HG03064 (cell line): ENCODE measurements around the gene BOK.

Experiments
- ATAC-seq: cut with Tn5 transposase; IDR thresholded peaks from one replicate; pipeline ENCODE4 v1.9.1; 2021; ENCODE audit warnings: low read depth; ENCODE audit not compliant: unreplicated experiment

Gene BOK

GRCh38 chr2:241538838-241539615, 19.5 kb upstream of the BOK start:
- no peak for ATAC-seq

DNA sequence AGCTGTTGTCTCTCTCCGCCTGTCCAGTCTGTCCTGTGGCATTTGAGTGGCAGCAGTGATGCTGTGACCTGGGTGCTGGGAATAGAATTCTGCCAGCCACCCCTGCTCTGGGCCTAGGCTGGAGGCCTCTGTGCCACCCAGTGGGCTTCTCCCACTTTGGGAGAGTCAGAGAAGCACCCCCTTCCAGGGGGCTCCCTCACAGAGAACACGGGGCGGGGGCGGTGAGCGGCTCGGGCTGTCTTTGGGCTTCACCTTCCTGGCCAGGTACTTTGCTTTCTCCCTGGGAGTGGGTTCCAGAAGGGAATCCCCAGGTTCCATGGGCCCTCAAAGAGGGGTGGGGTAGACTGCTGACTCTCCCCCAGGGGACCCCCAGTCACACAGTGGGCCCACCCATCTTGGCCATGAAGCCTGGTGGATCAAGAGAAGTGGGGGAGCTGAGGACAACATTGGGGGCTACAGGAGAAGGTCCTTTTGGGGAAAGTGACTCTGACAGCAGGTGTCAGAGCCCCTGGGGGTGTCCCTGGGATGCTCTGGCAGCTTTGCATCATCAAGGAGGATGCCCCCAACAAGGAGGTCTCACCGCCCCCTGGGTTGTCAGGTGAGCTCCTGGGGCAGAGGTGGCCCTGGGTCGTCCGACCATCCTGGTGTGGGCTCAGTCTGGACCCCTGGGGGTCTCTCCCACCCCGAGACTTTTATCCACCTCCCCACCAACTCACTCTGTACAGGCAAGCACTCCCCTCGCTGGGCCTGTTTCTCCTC, 18.8 kb upstream of the BOK start:
- no peak for ATAC-seq

- no peak for ATAC-seq
Observed at GRCh38 chr2:241540401-241540770, 18.2 kb upstream of the BOK start.

DNA sequence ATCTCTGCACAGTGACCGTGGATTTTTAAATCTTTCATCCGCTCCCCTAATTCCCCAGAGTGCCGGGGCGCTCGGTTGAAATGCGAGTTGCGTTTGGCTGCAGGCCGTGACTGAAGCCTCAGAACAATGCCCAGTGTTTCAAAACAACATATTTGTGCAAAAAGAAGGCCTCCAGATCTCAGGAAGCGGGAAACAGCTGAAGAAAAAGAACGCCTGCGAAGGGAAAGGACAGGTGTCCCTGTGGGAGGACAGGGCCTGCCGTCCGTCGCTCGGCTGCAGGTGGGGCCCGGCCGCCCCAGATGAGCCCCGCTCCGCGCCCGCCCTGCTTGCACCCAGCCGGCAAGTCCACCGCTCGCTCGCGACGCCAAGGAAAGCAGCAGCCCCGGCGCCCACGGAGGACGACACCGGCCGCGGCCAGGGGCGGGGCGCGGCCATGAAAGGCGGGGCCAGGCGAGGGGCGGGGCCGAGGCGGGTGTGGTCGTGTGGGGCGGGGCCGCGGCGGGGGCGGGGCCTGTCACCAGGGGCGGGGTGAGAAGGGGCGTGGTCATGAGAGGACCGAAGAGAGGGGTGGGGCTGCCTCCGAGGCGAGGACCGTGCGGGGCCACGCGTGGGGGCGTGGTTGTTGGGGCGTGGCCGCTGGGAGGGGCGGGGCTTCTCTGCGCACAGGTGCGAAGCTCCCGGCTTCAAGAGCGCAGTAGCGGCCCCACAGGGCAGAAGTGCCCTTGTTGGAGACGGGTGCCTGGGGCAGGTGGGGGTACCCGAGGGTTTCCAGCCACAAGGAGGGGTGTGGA, 17.6 kb upstream of the BOK start:
- no peak for ATAC-seq

DNA sequence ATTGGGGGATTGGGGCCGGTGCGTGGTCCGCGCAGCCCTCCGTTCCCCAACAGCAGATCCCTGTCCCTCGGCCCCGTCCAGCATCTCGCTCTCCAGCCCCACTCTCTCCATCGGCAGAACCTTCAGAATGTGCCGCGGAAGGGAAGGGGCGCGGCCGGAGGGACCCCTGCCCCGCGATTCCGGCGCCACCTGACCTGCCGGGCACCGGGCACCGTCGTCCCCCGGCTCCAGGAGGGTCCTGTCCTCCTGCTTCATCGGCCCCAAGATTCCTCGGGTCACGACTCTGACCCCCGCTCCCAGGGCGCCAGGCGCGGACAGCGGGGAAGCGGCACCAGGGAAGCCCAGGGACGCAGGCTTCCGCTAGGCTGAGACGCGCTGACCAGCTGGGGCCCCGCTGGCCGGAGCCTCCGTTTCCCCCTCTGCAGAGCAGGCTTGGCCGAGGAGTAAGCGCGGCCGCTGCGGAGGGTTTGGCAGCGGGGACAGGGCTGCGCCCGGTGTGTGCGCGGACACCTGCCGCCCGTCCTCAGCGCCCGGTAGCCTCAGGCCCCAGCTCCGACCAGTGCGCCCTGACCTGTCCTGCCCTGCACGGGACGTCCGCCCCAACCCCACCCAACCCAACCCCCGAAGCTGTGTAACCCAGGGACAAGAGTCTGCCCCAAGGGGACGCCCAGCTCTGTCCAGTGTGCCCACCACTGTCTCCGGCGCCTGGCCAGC, 16.8 kb upstream of the BOK start:
- ATAC-seq = no peak

DNA sequence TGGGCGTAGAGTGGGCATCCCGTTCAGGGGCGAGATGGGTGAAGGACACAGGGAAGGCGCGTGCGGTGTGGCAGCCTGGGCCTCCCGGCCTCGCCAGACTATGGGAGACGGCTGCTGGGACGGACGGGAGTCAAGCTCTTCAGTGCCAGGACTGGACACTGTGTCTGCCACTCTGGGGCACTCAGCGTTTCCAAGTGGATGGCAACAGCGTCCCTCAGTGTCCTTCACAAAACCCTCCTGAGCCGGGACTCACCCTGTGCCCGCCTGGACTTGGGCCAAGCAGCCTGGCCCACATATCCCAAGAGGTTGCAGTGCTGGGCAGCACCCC, 16.3 kb upstream of the BOK start:
- ATAC-seq = no peak

DNA sequence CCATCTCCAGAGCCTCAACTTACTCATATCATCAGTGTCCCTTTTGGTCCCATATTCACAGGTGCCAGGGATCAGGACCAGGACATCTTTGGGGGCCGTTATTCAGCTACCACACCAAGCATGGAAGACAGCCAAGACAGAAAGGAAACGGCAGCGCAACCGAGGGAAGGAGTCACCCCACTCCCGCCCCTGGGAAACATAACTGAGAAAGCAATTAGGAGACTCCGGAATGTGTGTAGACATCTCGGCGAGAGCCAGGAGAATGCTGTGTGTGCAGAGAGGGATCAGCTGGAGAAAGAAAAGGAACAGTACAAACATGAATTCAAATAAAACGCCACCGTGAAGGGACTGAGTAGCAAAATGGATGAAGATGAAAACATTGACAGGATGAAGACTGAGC, 13.4 kb upstream of the BOK start:
- no peak for ATAC-seq

- no peak for ATAC-seq
Observed at GRCh38 chr2:241545523-241546473, 12.7 kb upstream of the BOK start.

DNA sequence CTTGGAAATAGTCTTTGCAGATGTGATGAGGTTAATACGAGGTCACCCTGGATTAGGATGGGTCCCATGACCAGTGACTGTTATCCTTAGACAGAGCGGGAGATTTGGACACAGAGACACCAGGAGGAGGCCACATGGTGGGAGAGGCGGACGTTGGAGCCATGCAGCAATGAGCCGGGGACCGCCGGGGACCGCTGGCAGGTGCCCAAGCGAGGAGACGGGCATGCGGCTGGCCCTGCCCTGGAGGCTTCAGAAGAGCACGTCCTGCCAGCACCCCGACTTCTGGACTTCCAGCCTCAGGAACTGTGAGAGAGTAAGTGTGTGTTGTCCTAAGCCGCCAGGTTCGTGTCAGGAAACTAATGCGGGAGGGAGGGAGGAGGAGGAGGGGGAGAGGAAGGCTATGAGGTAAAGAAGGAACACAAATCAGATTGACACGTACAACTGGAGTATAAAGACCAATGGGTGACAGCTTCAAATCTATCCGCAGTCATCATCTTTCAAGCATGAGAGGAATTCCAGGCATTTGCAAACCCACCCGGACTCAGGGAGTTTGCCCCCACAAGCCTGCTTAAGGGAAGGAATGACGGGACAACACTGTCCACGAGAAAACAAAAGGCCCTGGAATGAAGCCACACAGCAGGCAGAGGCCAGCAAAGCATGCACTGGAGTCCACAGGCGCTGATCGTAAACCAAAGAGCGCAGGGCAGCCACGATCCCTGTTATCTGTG, 11.6 kb upstream of the BOK start:
- ATAC-seq = no peak

DNA sequence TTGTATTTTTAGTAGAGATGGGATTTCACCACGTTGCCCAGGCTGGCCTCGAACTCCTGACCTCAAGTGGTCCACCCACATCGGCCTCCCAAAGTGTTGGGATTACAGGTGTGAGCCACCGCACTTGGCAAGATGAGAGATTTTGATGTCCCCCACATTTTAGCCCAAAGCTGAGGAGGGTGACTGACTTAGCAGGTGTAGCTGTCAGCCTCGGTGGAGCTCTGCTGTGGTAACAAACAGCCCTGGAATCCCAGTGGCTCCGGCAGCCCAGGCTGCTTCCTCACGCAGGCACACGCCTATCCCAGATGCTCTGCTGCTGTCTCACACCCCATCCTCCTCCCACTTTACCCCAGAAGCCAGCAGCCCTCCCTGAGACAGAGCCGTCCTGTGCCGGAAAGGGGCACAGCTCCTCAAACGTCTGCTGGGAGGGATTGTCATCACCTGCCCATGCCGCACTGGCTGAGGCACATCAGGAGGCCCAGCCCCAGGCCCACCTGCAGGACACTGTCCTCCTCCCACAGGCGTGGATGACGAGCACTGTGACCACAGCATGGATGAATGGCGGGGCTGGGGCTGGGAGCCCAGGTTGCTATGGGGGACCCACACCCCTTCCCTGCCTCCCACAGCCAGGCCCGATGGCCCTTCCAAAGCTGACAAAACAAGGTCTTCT, 10.6 kb upstream of the BOK start:
- no peak for ATAC-seq

- ATAC-seq = no peak
Observed at GRCh38 chr2:241548451-241548835, 10.1 kb upstream of the BOK start.

- no peak for ATAC-seq
Observed at GRCh38 chr2:241550616-241551580, 7.6 kb upstream of the BOK start.

- no peak for ATAC-seq
Observed at GRCh38 chr2:241551599-241551997, 6.9 kb upstream of the BOK start.

DNA sequence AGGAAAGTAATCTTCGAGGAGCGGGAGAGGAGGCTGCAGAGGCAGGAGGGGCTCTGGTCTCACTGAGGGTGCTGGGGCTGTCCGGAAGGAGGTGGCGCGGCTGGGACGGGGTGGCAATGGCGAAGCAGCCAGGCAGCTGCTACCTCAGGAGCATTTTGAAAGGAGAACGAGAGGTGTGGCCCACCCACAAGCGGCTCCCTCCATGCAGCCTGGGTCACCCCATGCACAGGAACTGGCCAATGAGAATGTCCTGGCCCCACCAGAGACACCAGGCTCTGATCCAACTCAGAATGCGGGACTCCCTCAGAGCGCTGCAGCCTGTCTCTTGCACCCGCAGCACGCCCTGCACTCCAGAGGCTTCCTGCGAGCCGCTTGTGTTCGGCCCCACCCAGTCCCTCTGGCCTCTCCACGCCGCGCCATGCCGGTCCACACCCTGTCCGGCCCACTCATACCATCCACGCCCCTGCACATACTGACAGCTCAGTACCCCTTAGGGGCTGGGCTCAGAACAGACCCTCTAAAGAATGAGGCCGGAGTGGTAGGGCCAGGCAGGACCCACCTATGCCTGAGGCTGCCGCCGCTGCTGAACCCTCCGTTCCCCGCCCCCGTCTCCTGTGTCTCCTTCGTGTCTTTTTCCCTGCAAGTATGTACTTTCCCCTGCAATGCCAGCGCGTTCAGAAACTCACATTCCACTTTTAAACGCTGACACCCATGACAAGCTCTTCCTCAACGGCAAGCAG, 6.4 kb upstream of the BOK start:
- ATAC-seq = no peak

DNA sequence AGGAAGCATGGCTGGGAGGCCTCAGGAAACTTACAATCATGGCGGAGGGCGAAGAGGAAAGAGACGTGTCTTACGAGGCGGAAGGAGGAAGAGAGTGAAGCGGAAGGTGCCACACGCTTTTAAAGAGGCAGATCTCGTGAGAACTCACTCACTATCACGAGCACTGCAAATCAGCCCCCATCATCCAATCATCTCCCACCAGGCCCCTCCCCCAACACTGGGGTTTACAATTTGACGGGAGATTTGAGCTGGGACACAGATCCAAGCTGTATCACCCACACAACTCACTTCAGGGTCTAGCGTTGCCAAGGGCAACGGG, 5.1 kb upstream of the BOK start:
- ATAC-seq = no peak

DNA sequence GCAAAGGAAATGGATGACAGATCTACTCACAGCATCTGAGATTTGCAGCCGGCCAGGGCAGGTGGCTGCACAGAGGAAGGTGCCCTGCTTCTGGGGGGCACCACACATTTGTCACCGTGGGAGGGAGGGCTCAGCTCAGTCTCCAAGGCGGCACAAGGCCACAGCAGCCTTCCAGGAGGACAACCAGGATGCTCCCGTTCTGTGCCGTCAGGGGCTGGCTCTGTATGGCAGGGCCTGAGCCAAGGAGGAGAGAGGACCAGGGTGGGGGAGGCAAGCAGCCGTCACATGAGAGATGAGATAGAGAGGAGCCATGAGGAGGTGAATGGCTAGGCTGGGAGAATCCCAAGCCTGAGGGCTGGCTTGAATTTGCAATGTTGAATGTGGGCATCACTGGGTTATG, 4.6 kb upstream of the BOK start:
- ATAC-seq = no peak
